WI38 (cell line): ENCODE data around the gene KLLN.
"Not testable (repeated sequence)": the region's sequence is repeated elsewhere in the genome, so short reads cannot be mapped to it uniquely, and the experiment has no call there.

Experiments
- H3K4me3 ChIP-seq: 2 replicates; pipeline ENCODE4 v1.5.1; 2011; ENCODE audit warnings: low read depth, mild to moderate bottlenecking, control low read depth, low read length
- TF ChIP-seq, protein P1 (sequence below): IDR thresholded peaks from 2 replicates; pipeline ENCODE4 v1.5.1; 2012; ENCODE audit warnings: low read depth, mild to moderate bottlenecking, control low read depth, low read length

KLLN gene

DNA sequence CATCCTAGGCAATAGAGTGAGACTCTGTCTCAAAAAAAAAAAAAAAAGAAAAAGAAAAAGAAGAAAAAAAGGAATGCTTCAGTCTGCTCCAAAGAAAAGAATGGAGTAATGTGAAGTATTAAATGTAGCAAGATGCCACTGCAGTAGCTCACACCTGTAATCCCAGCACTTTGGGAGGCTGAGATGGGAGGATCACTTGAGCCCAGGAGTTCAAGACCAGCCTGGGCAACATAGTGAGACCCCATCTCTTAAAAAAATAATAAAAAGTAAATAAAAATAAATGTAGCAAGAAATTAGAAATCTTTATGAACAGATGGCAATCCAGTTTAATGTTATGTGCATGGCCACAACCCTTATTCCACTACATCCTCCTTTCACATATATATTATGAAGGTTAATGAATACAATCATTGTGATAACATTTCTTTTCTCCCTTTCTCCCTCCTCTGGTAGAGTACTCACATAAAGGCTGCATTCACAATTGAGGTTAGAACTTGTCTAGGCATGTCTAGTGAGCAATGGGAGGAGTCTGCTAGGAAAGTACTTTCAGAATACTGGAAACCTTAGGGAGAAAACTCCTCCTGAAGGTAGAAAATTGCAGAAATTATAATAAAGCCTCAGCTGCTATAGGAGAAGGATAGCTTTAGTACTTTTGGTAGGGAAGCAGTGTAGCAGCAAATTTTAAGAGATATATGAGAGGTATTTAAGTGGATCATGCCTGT, 20.4 kb downstream of the KLLN start:
- TF ChIP-seq, protein P1, sequence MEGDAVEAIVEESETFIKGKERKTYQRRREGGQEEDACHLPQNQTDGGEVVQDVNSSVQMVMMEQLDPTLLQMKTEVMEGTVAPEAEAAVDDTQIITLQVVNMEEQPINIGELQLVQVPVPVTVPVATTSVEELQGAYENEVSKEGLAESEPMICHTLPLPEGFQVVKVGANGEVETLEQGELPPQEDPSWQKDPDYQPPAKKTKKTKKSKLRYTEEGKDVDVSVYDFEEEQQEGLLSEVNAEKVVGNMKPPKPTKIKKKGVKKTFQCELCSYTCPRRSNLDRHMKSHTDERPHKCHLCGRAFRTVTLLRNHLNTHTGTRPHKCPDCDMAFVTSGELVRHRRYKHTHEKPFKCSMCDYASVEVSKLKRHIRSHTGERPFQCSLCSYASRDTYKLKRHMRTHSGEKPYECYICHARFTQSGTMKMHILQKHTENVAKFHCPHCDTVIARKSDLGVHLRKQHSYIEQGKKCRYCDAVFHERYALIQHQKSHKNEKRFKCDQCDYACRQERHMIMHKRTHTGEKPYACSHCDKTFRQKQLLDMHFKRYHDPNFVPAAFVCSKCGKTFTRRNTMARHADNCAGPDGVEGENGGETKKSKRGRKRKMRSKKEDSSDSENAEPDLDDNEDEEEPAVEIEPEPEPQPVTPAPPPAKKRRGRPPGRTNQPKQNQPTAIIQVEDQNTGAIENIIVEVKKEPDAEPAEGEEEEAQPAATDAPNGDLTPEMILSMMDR = no peak

DNA sequence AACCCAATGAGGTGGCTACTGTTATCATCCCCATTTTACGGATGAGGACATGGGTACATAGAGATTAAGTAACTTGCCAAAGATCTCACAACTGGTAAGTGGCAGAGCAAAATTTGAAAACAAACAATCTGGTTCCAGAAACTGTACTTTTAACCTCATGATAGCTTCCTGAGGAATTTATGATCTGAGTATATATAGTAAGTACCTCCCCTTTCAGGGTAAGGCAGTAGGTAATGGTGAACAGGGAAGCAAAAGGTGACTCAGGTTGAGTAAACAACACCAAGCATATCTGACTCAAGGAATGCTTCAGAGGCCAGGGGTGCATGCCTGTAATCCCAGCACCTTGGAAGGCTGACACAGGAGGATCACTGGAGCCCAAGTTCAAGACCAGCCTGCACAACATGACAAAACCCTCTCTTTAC, 21.1 kb downstream of the KLLN start:
- TF ChIP-seq, protein P1 = no peak

More for the DNA sequence above, 20.4 kb downstream of the KLLN start:
- H3K4me3 ChIP-seq = no peak overlapping the region

DNA sequence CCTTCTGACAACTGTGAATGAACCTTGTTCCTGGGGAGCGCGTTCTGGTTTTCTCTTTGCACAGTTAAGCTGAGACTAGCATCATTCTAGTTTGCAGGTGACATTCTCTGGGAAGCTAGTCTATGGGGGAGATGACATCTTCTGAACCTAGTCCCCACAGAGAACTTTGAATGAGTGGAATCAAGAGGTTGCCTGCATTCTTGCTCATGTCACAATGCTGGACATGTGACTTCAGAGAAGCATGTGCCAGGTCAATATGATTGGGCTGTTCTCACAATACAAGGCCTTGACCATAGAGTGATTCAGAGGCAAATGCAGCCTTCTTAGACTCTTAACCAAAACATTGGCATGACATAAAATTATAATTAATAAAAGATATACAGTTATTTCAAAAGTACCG, 22.1 kb downstream of the KLLN start:
- no peak overlapping the region for H3K4me3 ChIP-seq
- TF ChIP-seq, protein P1 = no peak

More for the DNA sequence above, 21.1 kb downstream of the KLLN start:
- no peak overlapping the region for H3K4me3 ChIP-seq

DNA sequence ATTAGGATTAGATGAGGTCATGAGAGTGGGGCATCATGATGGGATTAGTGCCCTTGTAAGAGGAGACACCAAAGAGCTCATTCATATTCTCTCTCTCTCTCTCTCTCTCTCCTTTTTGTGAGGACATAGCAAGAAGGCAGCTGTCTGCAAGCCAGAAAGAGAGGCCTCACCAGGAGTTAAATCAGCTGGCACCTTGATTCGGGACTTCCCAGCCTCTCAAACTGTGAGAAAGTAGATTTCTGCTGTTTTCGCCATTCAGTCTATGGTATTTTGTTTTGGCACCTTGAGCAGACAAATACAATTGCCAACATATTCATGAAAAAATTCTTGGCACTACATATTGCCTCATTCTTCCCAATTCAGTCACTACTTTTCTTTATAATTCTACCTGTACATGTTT, 24.7 kb downstream of the KLLN start:
- TF ChIP-seq, protein P1 = no peak
- no peak overlapping the region for H3K4me3 ChIP-seq

DNA sequence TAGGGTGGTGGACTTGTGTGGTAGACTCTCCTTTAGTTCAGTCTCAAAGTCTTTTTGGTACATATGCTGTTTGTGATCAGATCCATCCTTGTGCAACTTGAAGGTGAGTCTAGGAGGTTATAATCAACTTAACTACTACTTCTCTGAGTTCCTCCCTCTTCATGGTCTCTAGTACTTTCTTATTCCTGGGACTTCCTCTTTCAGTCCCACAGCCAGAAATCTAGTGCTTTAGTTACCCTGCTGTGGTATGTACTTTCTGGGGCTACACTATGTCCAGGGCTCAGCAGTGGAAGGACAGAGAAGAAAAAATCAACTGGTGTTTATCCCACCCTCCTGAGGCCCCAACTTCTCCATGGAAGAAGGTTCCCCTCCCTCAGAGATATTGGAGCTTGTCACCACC, 25.9 kb downstream of the KLLN start:
- TF ChIP-seq, protein P1 = no peak
- H3K4me3 ChIP-seq = no peak overlapping the region

DNA sequence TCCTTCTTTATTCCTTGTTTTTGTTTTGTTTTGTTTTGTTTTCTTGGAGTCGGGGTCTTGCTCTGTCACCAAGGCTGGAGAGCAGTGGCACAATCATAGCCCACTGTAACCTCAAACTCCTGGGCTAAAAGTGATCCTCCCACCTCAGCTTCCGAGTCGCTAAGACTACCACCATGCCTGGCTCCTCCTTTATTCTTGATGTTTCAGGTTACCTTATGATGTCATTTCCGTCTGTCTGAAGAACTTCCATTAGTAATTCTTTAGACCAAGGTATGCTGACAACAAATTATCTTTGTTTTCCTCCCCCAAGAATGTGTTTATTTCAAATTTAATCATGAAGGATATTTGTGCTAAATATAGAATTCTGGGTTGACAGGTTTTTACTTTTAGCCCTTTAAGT, 27.2 kb downstream of the KLLN start:
- H3K4me3 ChIP-seq = no peak overlapping the region
- TF ChIP-seq, protein P1 = no peak

DNA sequence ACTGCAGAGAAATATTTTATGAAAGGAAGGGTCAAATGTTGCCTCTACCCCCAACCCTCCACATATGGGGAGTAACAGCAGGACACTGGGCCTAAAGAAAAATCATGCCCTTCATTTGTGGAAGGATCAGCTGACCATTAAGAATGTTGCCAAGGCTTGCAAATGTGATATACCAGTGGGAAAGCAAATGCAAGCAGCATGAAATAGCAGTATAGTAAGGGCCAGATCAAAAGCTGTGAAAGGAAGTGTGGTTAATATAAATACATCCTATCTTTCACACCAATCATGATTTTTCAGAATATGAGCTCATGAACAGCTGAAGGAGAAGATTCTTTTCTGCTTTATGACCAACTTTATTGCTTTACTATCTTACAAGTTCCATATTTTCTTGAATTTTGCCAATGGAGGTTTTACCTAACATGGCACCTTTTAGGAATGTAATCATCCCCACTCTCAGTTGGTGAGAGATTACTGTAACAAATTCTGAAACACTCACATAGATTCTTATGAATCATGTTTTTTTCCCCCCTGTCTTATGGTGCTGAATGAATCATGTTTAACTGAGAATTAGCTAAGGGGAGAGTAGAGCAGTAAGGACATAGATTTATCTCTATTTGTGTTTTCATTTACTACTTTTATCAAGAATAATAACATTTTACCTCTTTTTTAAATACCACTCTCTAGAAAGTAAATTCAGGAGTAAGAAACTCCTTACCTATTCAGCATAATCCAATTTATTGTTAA, 33.2 kb downstream of the KLLN start:
- TF ChIP-seq, protein P1 = no peak
- H3K4me3 ChIP-seq = no peak overlapping the region

DNA sequence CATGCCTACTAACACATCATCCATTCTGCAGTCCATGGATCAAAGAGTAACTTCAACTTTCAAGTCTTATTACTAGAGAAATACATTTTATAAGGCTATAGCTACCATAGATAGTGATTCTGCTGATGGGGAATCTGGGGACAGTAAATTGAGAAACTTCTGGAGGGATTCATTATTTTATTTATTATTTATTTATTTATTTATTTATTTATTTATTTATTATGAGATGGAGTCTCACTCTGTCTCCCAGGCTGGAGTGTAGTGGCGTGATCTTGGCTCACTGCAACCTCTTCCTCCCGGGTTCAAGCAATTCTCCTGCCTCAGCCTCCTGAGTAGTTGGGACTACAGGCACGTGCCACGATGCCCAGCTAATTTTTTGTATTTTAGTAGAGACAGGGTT, 34.3 kb downstream of the KLLN start:
- not testable (repeated sequence) for H3K4me3 ChIP-seq
